GM23338 (cell line): ENCODE measurements around the gene YIF1A. TPM values are rescaled to one million over a fixed set of nuclear protein-coding genes. Genes with fewer than 3 reads are reported as not detected.

Source experiments
- ATAC-seq: fragments of 200-7000 bp; cut with Tn5 transposase; 3 replicates; pipeline ENCODE4 v1.9.1; 2020
- DNase-seq: peaks from one replicate; pipeline ENCODE4 v3.0.0-alpha.2; 2015; ENCODE audit warnings: low spot score
- H2AFZ ChIP-seq: fragments of 200-600 bp; sonication (generic); 2 replicates; pipeline ENCODE4 v1.8.0; 2016; ENCODE audit warnings: antibody characterized with exemption, mild to moderate bottlenecking, moderate library complexity
- H3F3A ChIP-seq: fragments of 200-600 bp; sonication (generic); replicated peaks from 2 replicates; pipeline ENCODE4 v1.8.0; 2017; ENCODE audit warnings: antibody characterized with exemption, mixed run types, low read depth
- H3K27ac ChIP-seq: fragments of 200-600 bp; sonication (generic); 2 replicates; pipeline ENCODE4 v1.6.1; 2016; ENCODE audit warnings: low read depth
- H3K27me3 ChIP-seq: fragments of 200-600 bp; sonication (generic); 2 replicates; pipeline ENCODE4 v1.8.0; 2016; ENCODE audit warnings: mild to moderate bottlenecking, mixed run types, moderate library complexity; ENCODE audit not compliant: insufficient read depth
- H3K36me3 ChIP-seq: fragments of 200-600 bp; sonication (generic); 2 replicates; pipeline ENCODE4 v1.8.0; 2016; ENCODE audit warnings: mild to moderate bottlenecking; ENCODE audit not compliant: insufficient read depth
- H3K4me1 ChIP-seq: fragments of 200-600 bp; sonication (generic); 2 replicates; pipeline ENCODE4 v1.8.0; 2016; ENCODE audit warnings: mild to moderate bottlenecking, moderate library complexity; ENCODE audit not compliant: insufficient read depth
- H3K4me2 ChIP-seq: fragments of 200-600 bp; sonication (generic); 2 replicates; pipeline ENCODE4 v1.7.1; 2017; ENCODE audit warnings: mixed run types
- H3K4me3 ChIP-seq: fragments of 200-600 bp; sonication (generic); 2 replicates; pipeline ENCODE4 v1.6.1; 2016; ENCODE audit warnings: mixed run types
- H3K79me2 ChIP-seq: fragments of 200-600 bp; sonication (generic); replicated peaks from 2 replicates; pipeline ENCODE4 v1.8.0; 2017; ENCODE audit warnings: mild to moderate bottlenecking; ENCODE audit not compliant: insufficient read depth
- H3K9me2 ChIP-seq: fragments of 200-600 bp; sonication (generic); 2 replicates; pipeline ENCODE4 v1.8.0; 2017; ENCODE audit not compliant: insufficient read depth
- H4K20me1 ChIP-seq: fragments of 200-600 bp; sonication (generic); replicated peaks from 2 replicates; pipeline ENCODE4 v1.8.0; 2017; ENCODE audit warnings: mild to moderate bottlenecking; ENCODE audit not compliant: insufficient read depth
- H3K27ac Mint-ChIP-seq: 2 replicates; pipeline ENCODE4 v1.8.0; 2020; ENCODE audit warnings: inconsistent platforms, mild to moderate bottlenecking, moderate library complexity, mixed read lengths
- H3K27me3 Mint-ChIP-seq: 3 replicates; pipeline ENCODE4 v1.8.0; 2022; ENCODE audit warnings: low read depth, mild to moderate bottlenecking, moderate library complexity, mixed read lengths, inconsistent platforms; ENCODE audit not compliant: insufficient read depth, poor library complexity
- H3K36me3 Mint-ChIP-seq: 3 replicates; pipeline ENCODE4 v1.8.0; 2021; ENCODE audit warnings: low read depth, mild to moderate bottlenecking, inconsistent platforms, moderate library complexity, mixed read lengths
- H3K4me1 Mint-ChIP-seq: 3 replicates; pipeline ENCODE4 v1.8.0; 2020; ENCODE audit warnings: mild to moderate bottlenecking, inconsistent platforms, mixed read lengths
- H3K4me3 Mint-ChIP-seq: 3 replicates; pipeline ENCODE4 v1.8.0; 2021; ENCODE audit warnings: moderate library complexity, mild to moderate bottlenecking, inconsistent platforms, mixed read lengths
- H3K9me3 Mint-ChIP-seq: 3 replicates; pipeline ENCODE4 v1.8.0; 2020; ENCODE audit warnings: moderate library complexity, mild to moderate bottlenecking, inconsistent platforms, mixed read lengths
- CREB1 ChIP-seq: fragments of 250-450 bp; sonication (Bioruptor Pico); IDR thresholded peaks from 2 replicates; pipeline ENCODE4 v1.5.0; 2020; ENCODE audit warnings: low read depth, mild to moderate bottlenecking, moderate library complexity
- CTCF ChIP-seq, 2 experiments: fragments of 200-600 bp in 1 of 2; sonication (generic) in 1 of 2; conservative IDR thresholded peaks; 2 replicates each; pipeline versions ENCODE4 v1.5.1 to v1.6.1; 2016 to 2017; ENCODE audit warnings: antibody characterized with exemption in 2 of 2, low read depth in 2 of 2, mild to moderate bottlenecking in 2 of 2, moderate library complexity in 1 of 2
- ETS1 ChIP-seq: IDR thresholded peaks from 2 replicates; pipeline ENCODE4 v1.6.1; 2016; ENCODE audit warnings: antibody characterized with exemption
- EZH2 ChIP-seq: fragments of 200-600 bp; sonication (generic); IDR thresholded peaks from one replicate; pipeline ENCODE4 v1.8.0; 2017; ENCODE audit warnings: antibody characterized with exemption, mild to moderate bottlenecking, low read depth; ENCODE audit not compliant: unreplicated experiment
- EZH2phosphoT487 ChIP-seq: fragments of 200-600 bp; sonication (generic); IDR thresholded peaks from one replicate; pipeline ENCODE4 v1.8.1; 2018; ENCODE audit warnings: antibody characterized with exemption; ENCODE audit not compliant: unreplicated experiment
- JUNB ChIP-seq: IDR thresholded peaks from one replicate; pipeline ENCODE4 v1.6.1; 2016; ENCODE audit warnings: antibody characterized with exemption; ENCODE audit not compliant: unreplicated experiment
- NANOG ChIP-seq: IDR thresholded peaks from 2 replicates; pipeline ENCODE4 v1.6.1; 2016; ENCODE audit warnings: antibody characterized with exemption, borderline replicate concordance
- POLR2AphosphoS5 ChIP-seq: IDR thresholded peaks from 2 replicates; pipeline ENCODE4 v1.6.1; 2016; ENCODE audit warnings: antibody characterized with exemption, low read depth
- REST ChIP-seq: IDR thresholded peaks from one replicate; pipeline ENCODE4 v1.6.1; 2018; ENCODE audit warnings: antibody characterized with exemption; ENCODE audit not compliant: unreplicated experiment
- STAT1 ChIP-seq: IDR thresholded peaks from one replicate; pipeline ENCODE4 v1.6.1; 2016; ENCODE audit warnings: antibody characterized with exemption; ENCODE audit not compliant: unreplicated experiment
- ZNF114 ChIP-seq: fragments of 250-450 bp; sonication (Bioruptor Pico); IDR thresholded peaks from 2 replicates; pipeline ENCODE4 v1.5.0; 2020; ENCODE audit warnings: mild to moderate bottlenecking, moderate library complexity
- ZNF331 ChIP-seq: fragments of 250-450 bp; sonication (Bioruptor Pico); IDR thresholded peaks from 2 replicates; pipeline ENCODE4 v1.5.0; 2020; ENCODE audit warnings: low read depth, mild to moderate bottlenecking, moderate library complexity
- ZNF462 ChIP-seq: fragments of 250-450 bp; sonication (Bioruptor Pico); IDR thresholded peaks from 2 replicates; pipeline ENCODE4 v1.5.0; 2020; ENCODE audit warnings: mild to moderate bottlenecking, moderate library complexity
- polyA plus RNA-seq: library from polyadenylated mRNA; unstranded; fragments of >200 nt; fragmentation: Nextera tagmentation; extraction: Ambion mirVana; gene quantifications from 2 replicates; pipeline ENCODE4 v1.2.1, GENCODE V29; 2016
- total RNA-seq: library from RNA; depleted of rRNA; stranded (reverse); fragments of >200 nt; shearing (Covaris generic); gene quantifications from 2 replicates; pipeline ENCODE4 v1.2.3, GENCODE V29; 2014

The YIF1A gene
- total and polyA plus RNA-seq, 2 experiments from 2014 or later, result 75.6 to 87.0 TPM

GRCh38 chr11:66261578-66261977 is 27.4 kb downstream of the YIF1A start:
- Mint-ChIP-seq H3K4me3 (no peak overlapping the region), H3K27ac (no peak overlapping the region), H3K36me3 (peaks cover 39% of the 10 kb centered on the region), H3K27me3 (peaks cover 16% of the 10 kb centered on the region), H3K4me1 (peaks cover 13% of the 10 kb centered on the region), H3K9me3 (no peaks in the 10 kb centered on the region)
- Histone ChIP-seq H3K27ac (no peak overlapping the region), H3K79me2 (peaks cover 11% of the 10 kb centered on the region; the same call in 1 of the 2 replicates), H3K27me3 (no peaks in the 10 kb centered on the region), H3K36me3 (0 out of 2 replicates have a peak, but pooled peaks cover 9% of the 10 kb centered on the region), H4K20me1 (peaks cover 8% of the 10 kb centered on the region; the same call in 1 of the 2 replicates), H3K4me2 (no peak overlapping the region), H3K4me3 (no peak overlapping the region), H3F3A (peaks cover 18% of the 10 kb centered on the region), H3K4me1 (peaks cover 12% of the 10 kb centered on the region), H2AFZ (no peak overlapping the region), H3K9me2 (no peaks in the 10 kb centered on the region)
- ATAC-seq (no peak), DNase-seq (no peak)
- TF ChIP-seq JUNB (no peak), REST (no peak), POLR2AphosphoS5 (no peak), ZNF462 (no peak), ZNF331 (no peak), CTCF (conservative IDR thresholded peaks at IDR 0.05; ENCODE audit: low read depth in 2 of 2) (no peak), ZNF114 (no peak), EZH2 (no peak), EZH2phosphoT487 (no peak), NANOG (no peak), ETS1 (no peak), CREB1 (CRISPR knock-in tag) (no peak), STAT1 (no peak)
